GM19043 (cell line): ENCODE results near the gene DIP2C.
"Not testable (repeated sequence)": the region's sequence is repeated elsewhere in the genome, so short reads cannot be mapped to it uniquely, and the experiment has no call there.

Source experiments
- ATAC-seq: cut with Tn5 transposase; IDR thresholded peaks from one replicate; pipeline ENCODE4 v1.9.1; 2021; ENCODE audit warnings: low read depth; ENCODE audit not compliant: unreplicated experiment

Gene DIP2C

GRCh38 chr10:307659-308058, 381.8 kb downstream of the DIP2C start:
- ATAC-seq, result no peak

DNA sequence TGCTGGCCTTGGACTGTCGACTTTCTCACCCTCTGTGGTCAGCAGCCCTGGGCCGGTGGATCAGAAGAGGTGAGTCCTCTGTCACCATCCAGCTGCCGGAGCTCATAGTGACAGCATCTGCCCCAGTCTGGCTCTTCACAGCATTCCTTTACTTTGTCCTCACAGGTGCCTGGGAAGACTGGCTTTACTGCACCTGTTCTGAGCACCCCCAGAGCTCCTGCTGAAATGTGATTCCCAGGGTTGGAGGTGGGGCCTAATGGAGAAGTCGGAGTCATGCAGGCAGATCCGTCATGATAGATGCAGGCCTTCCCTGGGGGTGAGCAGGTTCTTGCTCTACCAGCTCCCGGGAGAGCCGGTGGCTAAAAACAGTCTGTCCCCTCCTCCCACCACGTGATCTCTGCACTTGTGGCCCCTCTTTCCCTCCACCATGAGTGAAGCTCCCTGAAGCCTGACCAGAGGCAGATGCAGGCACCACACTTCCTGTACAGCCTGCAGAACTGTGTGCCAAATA, 382.7 kb downstream of the DIP2C start:
- no peak for ATAC-seq

DNA sequence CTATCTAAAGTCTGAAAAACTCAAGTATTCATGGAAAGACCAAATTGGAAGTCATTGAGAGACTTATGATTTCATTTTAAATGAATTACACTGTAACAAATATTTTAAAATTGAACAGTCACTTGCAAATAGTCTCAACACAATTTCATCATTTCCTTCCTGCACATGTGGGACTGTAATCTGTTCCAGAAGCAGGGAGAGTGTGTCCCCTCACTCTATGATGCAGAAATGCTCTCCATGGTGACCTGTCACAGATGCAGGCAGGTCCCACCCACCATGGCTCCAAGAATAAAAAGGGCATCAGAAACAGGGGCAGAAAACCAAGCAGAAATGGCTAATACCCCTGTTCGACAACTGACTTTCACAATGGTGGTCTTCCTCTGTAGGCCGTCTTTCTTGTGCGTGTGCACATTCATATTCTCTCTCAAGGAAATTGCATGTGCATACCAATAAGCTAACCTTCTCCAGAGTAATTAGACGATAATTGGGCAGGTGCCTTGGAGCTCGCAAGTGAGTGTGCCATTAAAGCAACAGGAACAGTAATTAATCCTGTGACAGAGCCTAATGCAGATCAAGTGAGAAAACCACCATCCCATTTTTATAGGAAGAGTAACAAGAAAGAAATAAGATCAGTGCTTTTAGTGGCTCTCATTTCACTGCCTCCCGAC, 383.3 kb downstream of the DIP2C start:
- no peak for ATAC-seq

- no peak for ATAC-seq
These were observed 384.4 kb downstream of the DIP2C start for GRCh38 chr10:305034-305433.

DNA sequence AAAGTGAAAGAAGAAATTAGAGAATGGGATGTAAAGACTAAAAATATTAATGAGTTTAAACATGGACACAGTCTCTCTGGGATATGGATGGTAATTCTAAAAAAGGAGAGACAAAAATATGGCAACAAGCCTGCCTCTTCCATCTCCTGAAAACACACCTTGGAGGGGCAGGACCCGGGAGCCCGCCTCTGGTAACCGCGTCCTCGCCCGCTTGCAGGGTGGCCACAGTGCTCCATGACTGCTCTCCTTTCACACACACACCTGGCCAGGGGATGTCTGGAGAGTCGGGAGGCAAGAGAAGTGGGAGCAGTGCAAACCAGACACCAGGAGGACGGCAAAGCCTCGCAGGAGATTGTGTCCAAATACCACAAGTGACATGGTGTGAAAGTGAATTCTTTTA, 387.9 kb downstream of the DIP2C start:
- ATAC-seq, result no peak

GRCh38 chr10:300580-300979, 388.9 kb downstream of the DIP2C start:
- ATAC-seq, result not testable (repeated sequence)

- ATAC-seq, result no peak
These were observed 389.5 kb downstream of the DIP2C start for GRCh38 chr10:299969-300368.

- no peak for ATAC-seq
These were observed 390.0 kb downstream of the DIP2C start for GRCh38 chr10:299512-299911.

GRCh38 chr10:298033-298432, 391.4 kb downstream of the DIP2C start:
- no peak for ATAC-seq

- ATAC-seq, result no peak
These were observed 391.9 kb downstream of the DIP2C start for GRCh38 chr10:297567-297966.

- ATAC-seq, result no peak
These were observed 395.8 kb downstream of the DIP2C start for GRCh38 chr10:293636-294035.

- ATAC-seq, result no peak
These were observed 399.3 kb downstream of the DIP2C start for GRCh38 chr10:290026-290725.

GRCh38 chr10:289581-289980, 399.9 kb downstream of the DIP2C start:
- ATAC-seq, result no peak

DNA sequence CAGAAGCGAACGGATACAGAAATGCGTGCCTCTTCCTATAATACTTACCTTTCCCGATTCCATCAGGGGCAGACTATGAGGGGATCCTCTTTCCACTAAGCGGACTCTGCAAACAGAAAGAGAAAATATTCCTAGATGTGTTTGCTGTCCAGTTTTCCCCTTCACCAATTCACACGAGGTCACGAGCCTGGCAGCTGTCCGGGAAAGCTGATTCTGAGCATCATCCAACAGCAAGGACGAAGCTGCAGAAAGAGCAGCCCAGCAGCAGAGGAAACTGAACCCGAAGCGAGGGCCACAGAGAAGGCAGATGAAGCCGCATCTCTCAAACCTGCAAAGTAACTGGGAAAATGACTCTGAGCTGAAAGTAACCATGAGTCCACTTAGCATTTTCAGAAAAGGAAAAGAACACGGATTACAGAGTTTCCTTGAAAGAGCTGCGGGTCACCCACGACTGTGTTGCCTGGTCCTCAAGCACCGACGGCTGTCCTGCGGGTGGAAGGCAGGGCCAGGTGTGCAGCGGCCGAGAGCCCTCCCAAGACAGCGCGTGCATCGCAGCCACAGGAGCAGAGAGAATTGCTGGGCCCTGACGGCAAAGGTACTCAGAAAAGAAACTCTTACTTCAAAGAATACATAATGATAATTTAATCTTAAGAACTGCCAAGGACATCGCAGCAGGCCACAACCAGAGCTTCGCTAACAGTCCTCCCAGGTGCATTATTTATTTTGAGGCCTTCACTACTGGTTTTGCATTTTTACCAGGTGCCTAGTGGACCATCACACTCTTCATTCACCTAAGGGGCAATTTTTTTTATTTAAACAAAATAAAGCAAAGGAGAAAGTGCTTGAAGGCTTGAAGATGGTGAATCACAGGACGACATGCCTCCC, 400.9 kb downstream of the DIP2C start:
- no peak for ATAC-seq

DNA sequence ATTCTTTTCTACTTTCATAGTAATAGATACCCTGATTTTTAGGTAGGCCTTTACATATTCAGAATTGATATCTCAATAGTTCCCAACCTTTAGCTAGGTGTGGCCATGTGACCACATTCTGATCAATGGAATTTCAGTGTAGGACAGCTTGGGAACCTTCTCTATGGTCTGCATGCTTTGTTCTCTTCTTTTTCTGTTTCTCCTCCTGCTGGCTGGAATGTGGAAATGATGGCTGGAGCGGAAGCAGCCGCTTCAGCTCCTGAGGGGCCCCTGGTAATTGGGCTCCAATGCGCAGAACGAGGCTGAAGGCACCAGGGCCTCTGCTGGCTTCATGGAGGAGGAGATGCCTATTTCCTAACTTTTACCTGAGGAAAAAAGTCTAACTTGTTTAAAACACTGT, 401.7 kb downstream of the DIP2C start:
- ATAC-seq, result no peak

- no peak for ATAC-seq
These were observed 402.3 kb downstream of the DIP2C start for GRCh38 chr10:287026-287709.

DNA sequence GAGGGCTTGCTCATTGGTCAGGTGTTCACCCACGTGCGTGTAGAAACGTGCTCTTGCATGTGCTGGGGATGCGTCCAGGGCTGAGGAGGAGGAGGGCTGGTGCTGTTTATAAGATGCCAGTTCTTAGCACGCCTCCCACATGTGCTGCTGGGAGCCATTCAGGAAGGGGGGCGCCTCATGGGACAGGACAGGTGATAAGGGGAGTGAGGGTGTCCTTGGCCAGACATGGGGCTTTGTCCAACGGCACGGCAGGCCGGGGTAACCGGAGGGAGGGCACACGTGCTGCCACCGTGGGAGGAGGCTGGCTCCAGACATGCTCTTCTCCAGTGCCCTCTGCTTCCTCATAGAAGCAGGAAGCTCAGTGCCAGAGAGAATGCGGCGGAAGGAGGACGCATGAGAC, 404.3 kb downstream of the DIP2C start:
- ATAC-seq, result no peak

GRCh38 chr10:283916-284356, 405.5 kb downstream of the DIP2C start:
- peak; percentile 87 for ATAC-seq

GRCh38 chr10:283140-283479, 406.4 kb downstream of the DIP2C start:
- no peak for ATAC-seq

DNA sequence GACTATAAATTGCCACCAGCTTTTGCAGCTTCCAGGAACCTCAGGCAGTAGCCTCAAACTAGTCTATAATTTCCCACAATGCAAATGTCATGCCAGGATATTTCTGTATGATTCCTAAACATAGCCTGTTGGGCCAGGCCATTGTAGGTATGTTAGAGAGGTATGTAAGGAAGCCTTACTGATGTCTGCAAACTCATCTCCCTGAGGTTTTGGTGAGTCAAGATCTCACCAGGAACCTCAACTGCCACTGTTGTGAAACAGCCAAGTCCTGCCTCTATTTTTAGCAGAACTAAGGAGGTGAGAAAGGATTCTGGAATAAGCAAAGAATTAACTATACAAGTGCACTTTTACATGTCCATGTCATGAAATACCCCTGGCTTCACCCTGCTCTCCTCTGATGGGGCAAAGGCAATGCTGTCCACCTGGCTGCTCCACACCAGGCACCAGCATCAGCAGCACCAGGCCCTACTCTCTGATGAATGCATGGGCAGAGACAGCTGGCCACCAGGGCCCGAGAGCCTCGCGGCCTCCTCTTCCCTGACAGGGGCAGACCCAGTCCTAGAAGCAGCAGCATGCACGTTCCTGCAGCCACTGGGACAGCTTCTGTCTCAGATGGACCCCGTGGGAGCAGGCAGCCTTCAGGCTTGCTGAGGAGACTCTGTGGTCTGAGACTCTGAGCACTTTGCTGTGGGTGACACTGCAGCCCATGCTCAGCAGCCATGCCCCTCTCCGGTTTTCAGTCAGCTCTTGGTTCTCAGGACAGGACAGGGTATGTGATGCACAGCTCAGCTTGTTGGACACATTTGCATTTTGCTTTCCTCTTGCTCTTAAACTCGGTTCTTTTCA, 407.0 kb downstream of the DIP2C start:
- ATAC-seq, result no peak
